Natural killer cell (primary cell): ENCODE measurements around the gene SURF4. TPM values are rescaled to one million over a fixed set of nuclear protein-coding genes. Genes with fewer than 3 reads are reported as not detected.

Source experiments
- ATAC-seq, 3 donors: fragments of 150-1000 bp in 2 of 3; fragments of 200-7000 bp in 1 of 3; cut with Tn5 transposase; 1 replicate in 1 of 3; 2 replicates in 2 of 3; pipeline ENCODE4 v1.10.0; 2021; ENCODE audit warnings: mild to moderate bottlenecking in 2 of 3, moderate library complexity in 2 of 3
- DNase-seq, 2 donors: peaks; one replicate each; pipeline versions ENCODE4 v3.0.0 to v3.0.0-alpha.2; 2013 to 2021; ENCODE audit warnings: mixed read lengths in 1 of 2
- H3K27ac ChIP-seq: one replicate; pipeline ENCODE4 v1.5.1; 2013; ENCODE audit warnings: mild to moderate bottlenecking, low read length
- H3K27me3 ChIP-seq: one replicate; pipeline ENCODE4 v1.6.1; 2013; ENCODE audit warnings: low read length; ENCODE audit not compliant: control insufficient read depth, insufficient read depth
- H3K36me3 ChIP-seq: one replicate; pipeline ENCODE4 v1.6.1; 2013; ENCODE audit warnings: low read length; ENCODE audit not compliant: control insufficient read depth, insufficient read depth
- H3K4me1 ChIP-seq: one replicate; pipeline ENCODE4 v1.6.1; 2013; ENCODE audit warnings: low read length; ENCODE audit not compliant: control insufficient read depth, insufficient read depth
- H3K4me3 ChIP-seq: one replicate; pipeline ENCODE4 v1.5.1; 2013; ENCODE audit warnings: low read length
- H3K9me3 ChIP-seq: one replicate; pipeline ENCODE4 v1.6.1; 2013; ENCODE audit warnings: low read length; ENCODE audit not compliant: control insufficient read depth, insufficient read depth
- H3K27ac Mint-ChIP-seq, 2 donors: one replicate each; pipeline ENCODE4 v1.8.0; 2022; ENCODE audit warnings: mild to moderate bottlenecking in 2 of 2, mixed read lengths in 2 of 2, moderate library complexity in 1 of 2
- H3K27me3 Mint-ChIP-seq, 2 donors: one replicate each; pipeline ENCODE4 v1.8.0; 2022; ENCODE audit warnings: low read depth in 2 of 2, mixed read lengths in 2 of 2
- H3K36me3 Mint-ChIP-seq: one replicate; pipeline ENCODE4 v1.8.0; 2022; ENCODE audit warnings: mixed read lengths
- H3K4me1 Mint-ChIP-seq, 2 donors: one replicate each; pipeline ENCODE4 v1.8.0; 2022; ENCODE audit warnings: mixed read lengths in 2 of 2
- H3K4me3 Mint-ChIP-seq: one replicate; pipeline ENCODE4 v1.8.0; 2022; ENCODE audit warnings: mild to moderate bottlenecking, moderate library complexity, mixed read lengths
- H3K9me3 Mint-ChIP-seq, 2 donors: one replicate each; pipeline ENCODE4 v1.8.0; 2022; ENCODE audit warnings: mixed read lengths in 2 of 2
- CTCF ChIP-seq: fragments of 200-600 bp; IDR thresholded peaks from one replicate; pipeline ENCODE4 v1.8.0; 2022; ENCODE audit warnings: antibody characterized with exemption
- WGBS: methylation state at CpG from one replicate; pipeline ENCODE4 v1.1.7; 2013; ENCODE audit warnings: missing lambda C conversion rate; ENCODE audit not compliant: insufficient coverage; 5-methylcytosine and 5-hydroxymethylcytosine counted together
- intact Hi-C: fragments of 100-400 bp; cut with micrococcal nuclease; formaldehyde crosslinking; loops from one replicate; pipeline ENCODE4 v1.14.2; 2022
- total RNA-seq, 4 donors: library from RNA; stranded (reverse); fragments of 120-200 nt in 1 of 4; gene quantifications; one replicate each; pipeline versions ENCODE4 v1.2.3 to v1.2.4, GENCODE V29; 2013 to 2022

SURF4 gene
- total RNA-seq, 3 donors from 2014 or later (not counting 1 experiment from before 2014, with no cell fraction given), result 111 to 135 (median 114) TPM

- no peaks in the 10 kb centered on the region for H3K36me3 ChIP-seq
- no peak overlapping the region for H3K27ac ChIP-seq
- TF ChIP-seq CTCF, result no peak
- H3K36me3 Mint-ChIP-seq, result no peaks in the 10 kb centered on the region
- H3K27me3 ChIP-seq, result no peaks in the 10 kb centered on the region
- intact Hi-C loops, result no loop called here
- H3K27me3 Mint-ChIP-seq, result peaks cover 0 to 11% of the 10 kb centered on the region in 2 donors
- ATAC-seq (no peak), DNase-seq (no peak)
- no peaks in the 10 kb centered on the region for H3K9me3 Mint-ChIP-seq
- H3K4me1 ChIP-seq, result no peaks in the 10 kb centered on the region
- no peak overlapping the region for H3K4me3 Mint-ChIP-seq
- H3K4me3 ChIP-seq, result no peak overlapping the region
- H3K4me1 Mint-ChIP-seq, result no peaks in the 10 kb centered on the region
- WGBS, result 90% methylated on average over 9 of the region's 9 CpGs
- no peak overlapping the region for H3K27ac Mint-ChIP-seq
- no peaks in the 10 kb centered on the region for H3K9me3 ChIP-seq
These were observed 11.8 kb upstream of the SURF4 start for GRCh38 chr9:133387680-133388079.

- TF ChIP-seq CTCF, result no peak
- ATAC-seq (no peak), DNase-seq (no peak)
- H3K27me3 ChIP-seq, result no peaks in the 10 kb centered on the region
- Mint-ChIP-seq H3K9me3 (no peaks in the 10 kb centered on the region), H3K4me3 (no peak overlapping the region), H3K27me3 (peaks cover 0 to 8% of the 10 kb centered on the region in 2 donors), H3K27ac (no peak overlapping the region), H3K36me3 (no peaks in the 10 kb centered on the region), H3K4me1 (no peaks in the 10 kb centered on the region)
- H3K36me3 ChIP-seq, result no peaks in the 10 kb centered on the region
- no peaks in the 10 kb centered on the region for H3K4me1 ChIP-seq
- WGBS, result 89% methylated on average over 13 of the region's 13 CpGs
- H3K9me3 ChIP-seq, result no peaks in the 10 kb centered on the region
- intact Hi-C loops, result no loop called here
- H3K4me3 ChIP-seq, result no peak overlapping the region
- H3K27ac ChIP-seq, result no peak overlapping the region
These were observed 10.5 kb upstream of the SURF4 start for GRCh38 chr9:133386338-133386737.

GRCh38 chr9:133385452-133385851, 9.6 kb upstream of the SURF4 start:
- H3K36me3 Mint-ChIP-seq, result no peaks in the 10 kb centered on the region
- H3K27me3 Mint-ChIP-seq, result peaks cover 0 to 4% of the 10 kb centered on the region in 2 donors
- no peak for DNase-seq
- intact Hi-C loops, result no loop called here
- H3K9me3 ChIP-seq, result no peaks in the 10 kb centered on the region
- H3K4me3 ChIP-seq, result no peak overlapping the region
- H3K27ac ChIP-seq, result no peak overlapping the region
- no peak for ATAC-seq
- no peak overlapping the region for H3K27ac Mint-ChIP-seq
- H3K4me1 Mint-ChIP-seq, result no peaks in the 10 kb centered on the region
- H3K9me3 Mint-ChIP-seq, result no peaks in the 10 kb centered on the region
- 89% methylated on average over 14 of the region's 14 CpGs for WGBS
- no peaks in the 10 kb centered on the region for H3K27me3 ChIP-seq
- H3K4me3 Mint-ChIP-seq, result no peak overlapping the region
- no peaks in the 10 kb centered on the region for H3K36me3 ChIP-seq
- TF ChIP-seq CTCF, result no peak
- H3K4me1 ChIP-seq, result no peaks in the 10 kb centered on the region

GRCh38 chr9:133384736-133385321, 9.0 kb upstream of the SURF4 start:
- H3K4me3 Mint-ChIP-seq, result no peak overlapping the region
- Histone ChIP-seq H3K9me3 (no peaks in the 10 kb centered on the region), H3K4me3 (no peak overlapping the region), H3K36me3 (no peaks in the 10 kb centered on the region), H3K4me1 (no peaks in the 10 kb centered on the region), H3K27ac (no peak overlapping the region), H3K27me3 (no peaks in the 10 kb centered on the region)
- no peak overlapping the region for H3K27ac Mint-ChIP-seq
- ATAC-seq (no peak), DNase-seq (no peak)
- no peaks in the 10 kb centered on the region for H3K9me3 Mint-ChIP-seq
- WGBS, result 96% methylated on average over 17 of the region's 17 CpGs
- H3K36me3 Mint-ChIP-seq, result no peaks in the 10 kb centered on the region
- no peak for TF ChIP-seq CTCF
- peaks cover 0 to 4% of the 10 kb centered on the region in 2 donors for H3K27me3 Mint-ChIP-seq
- no peaks in the 10 kb centered on the region for H3K4me1 Mint-ChIP-seq
- intact Hi-C loops, result no loop called here
